SKM-1 treated with dmso at 0.1 percent for 144 hours (cell line): Measurements from ENCODE around the gene MINK1.

ENCODE experiments used
- DNase-seq: peaks from one replicate; lab custom pipeline; 2025; ENCODE audit not compliant: unreplicated experiment; lab: John Stamatoyannopoulos, UW

MINK1 gene

GRCh38 chr17:4833178-4833940 is at the start of gene MINK1:
MINK1 (plus strand) TSS chr17:4833340; CDS start chr17:4833584, 244 bp downstream.
- peak; percentile 61 for DNase-seq

DNA sequence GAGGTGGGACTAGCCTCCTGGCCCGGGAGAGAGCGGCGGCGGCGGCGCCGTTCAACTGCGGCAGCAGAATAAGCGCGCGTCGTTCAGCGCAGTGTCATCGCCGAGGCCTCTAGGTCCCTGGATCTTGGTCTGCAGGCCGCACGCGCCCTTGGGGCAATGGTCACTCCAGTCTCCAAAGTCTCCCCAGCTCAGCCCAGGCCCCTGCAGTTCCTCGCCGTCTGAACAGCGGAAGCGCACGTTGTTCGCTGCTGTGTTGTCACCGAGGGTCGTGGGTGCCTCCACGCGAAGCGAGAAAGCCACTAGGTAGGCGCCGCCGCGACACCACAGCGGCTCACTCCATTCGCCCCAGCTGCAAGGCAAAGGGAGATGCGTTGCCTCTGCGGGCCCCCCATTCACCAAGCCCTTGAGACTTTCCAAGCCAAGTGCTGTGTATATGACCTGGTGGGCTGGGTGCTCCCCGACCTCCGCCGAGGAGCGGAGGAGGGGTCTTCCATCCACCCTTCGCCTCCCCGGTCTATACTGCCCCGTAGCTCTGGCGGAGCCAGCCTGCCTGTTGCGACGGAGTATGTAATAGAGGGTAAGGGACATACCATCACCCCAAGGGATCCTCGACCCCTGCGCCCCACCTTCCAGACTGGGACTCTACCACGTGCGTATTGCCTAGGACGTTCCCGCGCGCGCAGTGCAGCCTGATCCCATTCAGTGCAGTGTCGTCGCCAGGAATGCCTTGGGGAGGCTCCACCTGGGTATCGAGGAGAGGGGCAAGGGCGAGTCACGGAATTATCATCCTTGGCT is 47.6 kb upstream of the MINK1 start:
- DNase-seq = no peak

DNA sequence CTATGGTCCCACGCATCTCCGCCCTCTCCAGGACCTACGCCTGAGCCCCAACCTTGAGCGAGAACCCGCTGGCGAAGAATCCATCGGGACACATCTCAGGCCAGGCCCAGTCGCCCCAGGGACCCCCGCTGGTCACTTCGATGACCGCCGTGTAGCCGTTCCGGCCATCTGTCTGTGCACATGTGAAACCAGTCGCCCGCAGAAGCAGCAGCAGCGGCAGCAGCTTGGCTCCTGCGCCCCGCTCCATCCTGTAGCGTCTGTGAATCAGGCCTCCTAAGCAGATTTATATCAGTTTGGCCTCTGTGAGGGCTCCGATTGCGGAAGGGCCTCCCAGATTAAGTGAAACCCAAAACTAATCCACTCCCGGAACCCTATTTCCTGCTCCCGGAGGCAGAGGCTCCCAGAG is 47.0 kb upstream of the MINK1 start, which contains the start of gene VMO1:
Gene VMO1 (minus strand): TSS at position 259 of the 406 bp plus-strand sequence. CDS start 12 bp downstream, at position 247.
- no peak for DNase-seq

DNA sequence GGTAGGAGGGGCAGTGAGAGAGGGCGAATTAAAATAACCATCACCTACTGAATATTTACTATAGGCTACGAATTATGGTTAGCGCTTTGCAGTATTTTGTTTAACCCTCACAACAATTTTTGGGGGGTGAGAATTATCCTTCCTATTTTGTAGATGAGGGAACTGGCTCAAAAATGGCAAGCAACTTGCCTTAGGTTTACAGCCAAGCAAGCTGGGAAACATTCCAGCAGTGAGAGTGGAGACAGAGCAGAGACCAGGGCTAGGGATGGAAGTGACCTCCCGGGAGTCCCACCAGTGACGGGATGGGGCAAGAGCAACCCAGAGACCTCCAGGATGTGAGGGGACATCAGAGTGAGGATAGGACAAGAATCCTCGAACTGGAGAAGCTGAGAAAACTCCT is 46.6 kb upstream of the MINK1 start:
- DNase-seq = no peak

DNA sequence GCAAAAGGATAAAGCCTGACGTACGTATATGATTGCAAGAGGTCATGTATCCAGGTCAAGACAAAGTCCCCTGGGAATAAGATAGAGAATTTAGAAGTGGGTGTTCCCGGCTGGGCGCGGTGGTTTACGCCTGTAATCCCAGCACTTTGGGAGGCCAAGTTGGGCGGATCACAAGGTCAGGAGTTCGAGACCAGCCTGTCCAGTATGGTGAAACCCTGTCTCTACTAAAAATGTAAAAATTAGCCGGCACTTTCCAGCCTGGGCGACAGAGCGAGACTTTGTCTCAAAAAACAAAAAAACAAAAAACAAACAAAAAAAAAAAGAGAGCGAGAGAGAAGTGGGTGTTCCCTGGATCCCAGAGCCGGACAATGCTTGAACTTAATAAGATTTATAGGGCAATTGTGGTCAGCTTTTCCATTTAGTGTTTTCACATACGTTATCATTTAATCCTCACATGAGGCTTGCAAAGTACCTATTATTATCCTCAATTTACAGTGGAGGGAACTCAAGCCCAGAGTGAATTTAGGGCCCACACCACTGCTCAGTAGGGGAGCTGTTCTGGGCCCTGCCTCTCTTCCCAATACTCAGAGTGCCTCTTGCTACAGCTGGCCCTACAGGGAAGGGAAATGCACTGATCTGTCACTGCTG is 44.9 kb upstream of the MINK1 start:
- DNase-seq = no peak

- no peak for DNase-seq
These were observed 44.1 kb upstream of the MINK1 start, which contains the start of gene GLTPD2 for GRCh38 chr17:4788807-4789700. GLTPD2 (plus strand) TSS chr17:4788964; CDS start chr17:4789012, 48 bp downstream.

- no peak for DNase-seq
These were observed 43.5 kb upstream of the MINK1 start for GRCh38 chr17:4789701-4789950.

DNA sequence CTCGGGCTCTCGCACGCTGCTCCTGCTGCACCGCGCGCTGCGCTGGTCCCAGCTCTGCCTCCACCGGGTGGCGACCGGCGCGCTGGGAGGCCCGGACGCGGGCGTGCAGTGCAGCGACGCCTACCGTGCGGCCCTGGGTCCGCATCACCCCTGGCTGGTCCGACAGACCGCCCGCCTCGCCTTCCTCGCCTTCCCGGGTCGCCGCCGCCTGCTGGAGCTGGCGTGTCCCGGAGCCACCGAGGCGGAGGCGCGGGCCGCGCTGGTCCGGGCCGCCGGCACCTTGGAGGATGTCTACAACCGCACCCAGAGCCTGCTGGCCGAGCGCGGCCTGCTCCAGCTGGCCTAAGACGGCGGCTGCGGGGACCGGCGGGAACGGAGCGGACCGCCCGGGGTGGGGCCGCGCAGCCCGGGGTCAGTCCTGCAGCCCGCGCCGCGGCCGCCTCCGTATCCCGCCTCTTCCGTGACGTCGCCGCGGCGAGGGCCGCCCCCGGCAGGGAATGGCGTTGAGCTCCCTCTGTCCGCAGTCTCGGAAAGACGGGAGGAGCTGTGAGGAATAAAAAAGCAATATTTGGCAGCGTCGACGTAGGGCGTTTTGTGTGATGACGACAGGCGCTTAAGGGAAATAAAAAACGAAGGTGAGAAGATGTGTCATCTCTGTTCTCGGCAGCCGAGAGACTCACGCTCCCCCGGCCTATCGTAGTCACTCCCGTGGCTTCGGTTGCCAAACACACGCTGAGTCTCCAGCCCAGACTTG is 43.0 kb upstream of the MINK1 start:
- DNase-seq = peak; percentile 61

- no peak for DNase-seq
These were observed 42.4 kb upstream of the MINK1 start for GRCh38 chr17:4790705-4791088.

DNA sequence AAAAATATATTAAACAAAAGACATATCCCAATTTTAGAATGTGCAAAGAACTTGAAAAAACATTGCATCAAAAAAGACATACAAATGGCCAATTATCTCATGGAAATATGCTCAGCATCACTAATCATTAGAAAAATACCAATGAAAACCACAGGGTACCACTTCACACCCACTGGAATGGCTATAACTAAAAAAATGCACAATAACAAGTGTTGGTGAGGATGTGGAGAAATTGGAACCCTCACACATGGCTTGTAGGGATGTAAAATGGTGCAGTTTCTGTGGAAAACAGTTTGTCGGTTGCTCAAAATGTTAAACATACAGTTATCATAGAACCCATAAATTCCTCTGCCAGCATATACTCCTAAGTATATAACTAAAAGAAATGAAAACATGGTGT is 38.0 kb upstream of the MINK1 start:
- no peak for DNase-seq

GRCh38 chr17:4796552-4796920 is 36.6 kb upstream of the MINK1 start:
- no peak for DNase-seq

DNA sequence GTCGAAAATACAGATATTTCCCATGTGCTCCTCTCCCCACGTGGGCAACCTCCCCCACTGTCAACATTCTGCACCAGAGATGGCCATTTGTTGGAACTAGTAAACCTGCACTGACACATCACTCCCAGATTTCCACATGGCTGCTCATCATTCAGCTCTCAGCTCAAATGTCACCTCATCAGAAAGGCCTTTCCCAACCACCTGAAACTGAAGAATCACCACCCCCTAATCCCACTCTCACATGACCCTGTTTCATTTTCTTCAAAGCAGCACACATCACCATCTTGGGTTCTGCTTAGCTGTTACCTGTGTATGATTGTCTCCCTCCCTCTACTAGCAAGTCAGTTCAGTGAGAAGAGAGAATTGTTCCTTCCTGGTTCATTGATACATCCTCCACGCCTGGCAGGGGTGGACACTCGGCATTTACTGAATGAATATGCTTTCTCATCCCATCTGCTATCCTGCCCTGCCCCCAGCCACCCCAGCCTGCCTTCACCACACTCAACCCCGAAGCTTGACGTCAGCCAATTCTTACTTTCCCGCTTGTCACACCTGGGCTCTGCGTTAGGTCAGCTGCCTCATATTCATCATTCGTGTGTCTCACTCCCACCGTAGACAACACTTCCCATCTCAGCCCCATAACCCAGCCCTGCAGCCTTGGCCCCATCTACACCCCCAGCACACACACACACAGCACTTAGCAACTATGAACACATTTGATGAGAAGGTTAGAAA is 32.5 kb upstream of the MINK1 start:
- no peak for DNase-seq

- DNase-seq = no peak
These were observed 30.9 kb upstream of the MINK1 start, which contains the start of gene C17orf114 for GRCh38 chr17:4802228-4802627. C17orf114 (minus strand) TSS chr17:4802328.

GRCh38 chr17:4806456-4806776 is 26.7 kb upstream of the MINK1 start:
- DNase-seq = no peak

DNA sequence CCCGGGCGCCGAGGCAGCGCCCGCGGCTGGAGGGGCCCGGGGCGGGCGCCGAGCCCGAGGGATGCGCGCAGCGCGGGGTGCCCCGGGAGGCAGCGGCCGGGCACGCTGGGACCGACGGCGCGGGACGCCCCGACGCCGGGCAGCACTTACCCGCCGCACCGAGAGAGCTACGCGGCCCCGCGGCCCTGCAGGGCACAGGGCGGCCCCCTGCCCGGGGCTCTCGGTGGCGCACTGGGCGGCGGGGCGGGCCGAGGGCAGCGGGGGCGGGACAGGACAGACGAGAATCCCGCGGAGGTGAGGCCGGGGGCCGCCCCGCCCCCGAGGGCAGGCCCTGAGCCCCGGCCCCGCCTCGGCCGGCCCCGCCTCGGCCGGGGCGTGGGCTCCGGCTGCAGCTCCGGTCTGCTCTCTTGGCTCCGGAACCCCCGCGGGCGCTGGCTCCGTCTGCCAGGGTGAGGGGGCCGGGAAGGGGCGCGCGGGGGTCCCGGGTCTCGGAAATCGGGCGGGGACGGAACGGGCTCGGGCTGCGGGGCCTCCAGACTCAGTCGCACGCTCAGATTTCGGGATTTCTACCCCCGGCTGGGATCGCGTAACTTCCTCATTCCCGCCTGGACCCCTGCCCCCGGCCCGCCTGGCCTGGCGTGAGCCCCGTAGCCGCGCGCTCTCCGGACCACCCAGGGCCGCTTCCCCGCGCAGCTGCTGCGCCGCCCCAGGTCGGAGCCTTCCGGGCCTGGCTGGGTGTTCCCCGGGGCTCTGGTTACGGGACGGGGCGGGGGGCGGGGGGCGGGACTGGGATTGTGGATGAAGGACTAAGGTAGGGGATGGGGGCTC is 26.1 kb upstream of the MINK1 start, which contains the start of gene PLD2:
Gene PLD2 (plus strand): TSS at position 376 of the 828 bp plus-strand sequence. CDS start 621 bp downstream, outside the sequence.
- DNase-seq = peak; percentile 59

DNA sequence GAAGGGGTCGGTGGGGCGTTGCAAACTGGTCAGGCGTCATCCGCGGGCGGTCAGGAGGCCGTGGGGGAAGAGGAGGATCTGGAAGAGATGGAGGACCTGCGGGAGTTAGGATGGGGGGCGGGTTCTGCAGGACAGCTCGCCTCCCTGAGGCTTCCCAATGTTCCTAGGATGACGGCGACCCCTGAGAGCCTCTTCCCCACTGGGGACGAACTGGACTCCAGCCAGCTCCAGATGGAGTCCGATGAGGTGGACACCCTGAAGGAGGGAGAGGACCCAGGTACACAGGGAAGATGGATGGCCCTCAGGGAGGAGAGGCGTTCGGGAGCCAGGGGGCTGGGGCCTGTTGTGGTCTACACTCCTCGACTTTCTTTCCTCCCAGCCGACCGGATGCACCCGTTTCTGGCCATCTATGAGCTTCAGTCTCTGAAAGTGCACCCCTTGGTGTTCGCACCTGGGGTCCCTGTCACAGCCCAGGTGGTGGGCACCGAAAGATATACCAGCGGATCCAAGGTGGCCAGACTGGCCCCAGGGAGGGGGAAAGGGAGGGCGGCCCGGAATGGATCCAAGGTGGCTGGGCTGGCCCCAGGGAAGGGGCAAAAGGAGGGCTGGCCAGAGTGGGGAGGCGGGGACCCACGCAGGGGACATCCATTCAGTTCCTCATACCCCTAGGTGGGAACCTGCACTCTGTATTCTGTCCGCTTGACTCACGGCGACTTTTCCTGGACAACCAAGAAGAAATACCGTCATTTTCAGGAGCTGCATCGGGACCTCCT is 25.3 kb upstream of the MINK1 start:
- no peak for DNase-seq

GRCh38 chr17:4808378-4808767 is 24.8 kb upstream of the MINK1 start:
- no peak for DNase-seq
